ENCODE measurements around the gene FNDC3A.

GRCh38 chr13:49226613-49227012, 250.9 kb downstream of the FNDC3A start:
- TF ChIP-seq, protein P1, sequence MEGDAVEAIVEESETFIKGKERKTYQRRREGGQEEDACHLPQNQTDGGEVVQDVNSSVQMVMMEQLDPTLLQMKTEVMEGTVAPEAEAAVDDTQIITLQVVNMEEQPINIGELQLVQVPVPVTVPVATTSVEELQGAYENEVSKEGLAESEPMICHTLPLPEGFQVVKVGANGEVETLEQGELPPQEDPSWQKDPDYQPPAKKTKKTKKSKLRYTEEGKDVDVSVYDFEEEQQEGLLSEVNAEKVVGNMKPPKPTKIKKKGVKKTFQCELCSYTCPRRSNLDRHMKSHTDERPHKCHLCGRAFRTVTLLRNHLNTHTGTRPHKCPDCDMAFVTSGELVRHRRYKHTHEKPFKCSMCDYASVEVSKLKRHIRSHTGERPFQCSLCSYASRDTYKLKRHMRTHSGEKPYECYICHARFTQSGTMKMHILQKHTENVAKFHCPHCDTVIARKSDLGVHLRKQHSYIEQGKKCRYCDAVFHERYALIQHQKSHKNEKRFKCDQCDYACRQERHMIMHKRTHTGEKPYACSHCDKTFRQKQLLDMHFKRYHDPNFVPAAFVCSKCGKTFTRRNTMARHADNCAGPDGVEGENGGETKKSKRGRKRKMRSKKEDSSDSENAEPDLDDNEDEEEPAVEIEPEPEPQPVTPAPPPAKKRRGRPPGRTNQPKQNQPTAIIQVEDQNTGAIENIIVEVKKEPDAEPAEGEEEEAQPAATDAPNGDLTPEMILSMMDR (IDR thresholded peaks at IDR 0.05) = no peak
- no peak for TF ChIP-seq POLR2AphosphoS5 (IDR thresholded peaks at IDR 0.05; ENCODE audit: low read depth, low read length)
- no peak for TF ChIP-seq SIN3A (IDR thresholded peaks at IDR 0.05; ENCODE audit: borderline replicate concordance, insufficient read depth, low read depth, low read length)
- TF ChIP-seq, protein P2, sequence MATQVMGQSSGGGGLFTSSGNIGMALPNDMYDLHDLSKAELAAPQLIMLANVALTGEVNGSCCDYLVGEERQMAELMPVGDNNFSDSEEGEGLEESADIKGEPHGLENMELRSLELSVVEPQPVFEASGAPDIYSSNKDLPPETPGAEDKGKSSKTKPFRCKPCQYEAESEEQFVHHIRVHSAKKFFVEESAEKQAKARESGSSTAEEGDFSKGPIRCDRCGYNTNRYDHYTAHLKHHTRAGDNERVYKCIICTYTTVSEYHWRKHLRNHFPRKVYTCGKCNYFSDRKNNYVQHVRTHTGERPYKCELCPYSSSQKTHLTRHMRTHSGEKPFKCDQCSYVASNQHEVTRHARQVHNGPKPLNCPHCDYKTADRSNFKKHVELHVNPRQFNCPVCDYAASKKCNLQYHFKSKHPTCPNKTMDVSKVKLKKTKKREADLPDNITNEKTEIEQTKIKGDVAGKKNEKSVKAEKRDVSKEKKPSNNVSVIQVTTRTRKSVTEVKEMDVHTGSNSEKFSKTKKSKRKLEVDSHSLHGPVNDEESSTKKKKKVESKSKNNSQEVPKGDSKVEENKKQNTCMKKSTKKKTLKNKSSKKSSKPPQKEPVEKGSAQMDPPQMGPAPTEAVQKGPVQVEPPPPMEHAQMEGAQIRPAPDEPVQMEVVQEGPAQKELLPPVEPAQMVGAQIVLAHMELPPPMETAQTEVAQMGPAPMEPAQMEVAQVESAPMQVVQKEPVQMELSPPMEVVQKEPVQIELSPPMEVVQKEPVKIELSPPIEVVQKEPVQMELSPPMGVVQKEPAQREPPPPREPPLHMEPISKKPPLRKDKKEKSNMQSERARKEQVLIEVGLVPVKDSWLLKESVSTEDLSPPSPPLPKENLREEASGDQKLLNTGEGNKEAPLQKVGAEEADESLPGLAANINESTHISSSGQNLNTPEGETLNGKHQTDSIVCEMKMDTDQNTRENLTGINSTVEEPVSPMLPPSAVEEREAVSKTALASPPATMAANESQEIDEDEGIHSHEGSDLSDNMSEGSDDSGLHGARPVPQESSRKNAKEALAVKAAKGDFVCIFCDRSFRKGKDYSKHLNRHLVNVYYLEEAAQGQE (IDR thresholded peaks at IDR 0.05; ENCODE audit: insufficient read depth in 1 of 2, low read depth in 2 of 2, low read length in 1 of 2) = no peak
- no peak for TF ChIP-seq TCF7L2 (IDR thresholded peaks at IDR 0.05; ENCODE audit: low read depth, low read length)
